GM19463 (cell line): ENCODE data around the gene CCDC172.

ENCODE experiments used
- ATAC-seq: cut with Tn5 transposase; IDR thresholded peaks from one replicate; pipeline ENCODE4 v1.9.1; 2021; ENCODE audit warnings: mild to moderate bottlenecking, moderate library complexity; ENCODE audit not compliant: unreplicated experiment

The CCDC172 gene

GRCh38 chr10:116427671-116428070, 103.4 kb downstream of the CCDC172 start, which contains the start of gene PNLIPRP3:
TSS of gene PNLIPRP3 (plus strand) at chr10:116427847. CDS start at chr10:116428013, 166 bp downstream.
- ATAC-seq: no peak

GRCh38 chr10:116429288-116429977, 105.2 kb downstream of the CCDC172 start:
- no peak for ATAC-seq
